ENCODE data around the gene FIBCD1. TPM values are rescaled to one million over a fixed set of nuclear protein-coding genes. Genes with fewer than 3 reads are reported as not detected.
A peak's percentile ranks its signal among the peaks of the same experiment; 100 is the strongest.

Gene FIBCD1
- total and polyA plus RNA-seq, 4 donors = 1.2 to 8.2 (median 4.8) TPM

GRCh38 chr9:130924448-130924788 lies 14.6 kb downstream of the FIBCD1 start:
- H3K27me3 ChIP-seq (ENCODE audit: control insufficient read depth, insufficient read depth, low read length) = peaks cover 4% of the 10 kb centered on the region
- no peak overlapping the region for H3K4me3 ChIP-seq (ENCODE audit: low read depth, low read length)
- no peak overlapping the region for H3K27ac ChIP-seq (ENCODE audit: low read depth, low read length)
- WGBS (ENCODE audit: insufficient coverage) = 90% methylated on average over 5 of the region's 10 CpGs
- DNase-seq (ENCODE audit: low read depth in 4 of 6, low spot score in 6 of 6) = no peak
- no peaks in the 10 kb centered on the region for H3K9me3 ChIP-seq (ENCODE audit: control insufficient read depth, insufficient read depth, low read length)
- H3K4me1 ChIP-seq (ENCODE audit: control insufficient read depth, insufficient read depth, low read length) = peaks cover 52% of the 10 kb centered on the region
- H3K36me3 ChIP-seq (ENCODE audit: control insufficient read depth, insufficient read depth, low read length) = peaks cover 7% of the 10 kb centered on the region

GRCh38 chr9:130923611-130924447 lies 15.2 kb downstream of the FIBCD1 start:
- Histone ChIP-seq H3K36me3 (ENCODE audit: control insufficient read depth, insufficient read depth, low read length) (peaks cover 7% of the 10 kb centered on the region), H3K4me1 (ENCODE audit: control insufficient read depth, insufficient read depth, low read length) (peaks cover 52% of the 10 kb centered on the region), H3K9me3 (ENCODE audit: control insufficient read depth, insufficient read depth, low read length) (no peaks in the 10 kb centered on the region), H3K4me3 (ENCODE audit: low read depth, low read length) (no peak overlapping the region), H3K27ac (ENCODE audit: low read depth, low read length) (no peak overlapping the region), H3K27me3 (ENCODE audit: control insufficient read depth, insufficient read depth, low read length) (peaks cover 4% of the 10 kb centered on the region)
- no peak for DNase-seq (ENCODE audit: low read depth in 4 of 6, low spot score in 6 of 6)
- 90% methylated on average over 41 of the region's 42 CpGs for WGBS (ENCODE audit: insufficient coverage)

- DNase-seq (ENCODE audit: low read depth in 4 of 6, low spot score in 6 of 6) = no peak
- no peak overlapping the region for H3K27ac ChIP-seq (ENCODE audit: low read depth, low read length)
- peaks cover 52% of the 10 kb centered on the region for H3K4me1 ChIP-seq (ENCODE audit: control insufficient read depth, insufficient read depth, low read length)
- 89% methylated on average over 9 of the region's 16 CpGs for WGBS (ENCODE audit: insufficient coverage)
- H3K4me3 ChIP-seq (ENCODE audit: low read depth, low read length) = no peak overlapping the region
- peaks cover 4% of the 10 kb centered on the region for H3K27me3 ChIP-seq (ENCODE audit: control insufficient read depth, insufficient read depth, low read length)
- H3K9me3 ChIP-seq (ENCODE audit: control insufficient read depth, insufficient read depth, low read length) = no peaks in the 10 kb centered on the region
- peaks cover 7% of the 10 kb centered on the region for H3K36me3 ChIP-seq (ENCODE audit: control insufficient read depth, insufficient read depth, low read length)
Measured at GRCh38 chr9:130922893-130923610, 16.0 kb downstream of the FIBCD1 start.

- H3K4me1 ChIP-seq (ENCODE audit: control insufficient read depth, insufficient read depth, low read length) = peaks cover 55% of the 10 kb centered on the region
- WGBS (ENCODE audit: insufficient coverage) = 77% methylated on average over 27 of the region's 31 CpGs
- no peak for DNase-seq (ENCODE audit: low read depth in 4 of 6, low spot score in 6 of 6)
- H3K27me3 ChIP-seq (ENCODE audit: control insufficient read depth, insufficient read depth, low read length) = peaks cover 4% of the 10 kb centered on the region
- H3K36me3 ChIP-seq (ENCODE audit: control insufficient read depth, insufficient read depth, low read length) = peaks cover 7% of the 10 kb centered on the region
- H3K9me3 ChIP-seq (ENCODE audit: control insufficient read depth, insufficient read depth, low read length) = no peaks in the 10 kb centered on the region
- H3K4me3 ChIP-seq (ENCODE audit: low read depth, low read length) = no peak overlapping the region
- peak overlapping the region; percentile 33 for H3K27ac ChIP-seq (ENCODE audit: low read depth, low read length)
Measured at GRCh38 chr9:130921989-130922892, 16.8 kb downstream of the FIBCD1 start.

GRCh38 chr9:130921300-130921988 lies 17.6 kb downstream of the FIBCD1 start:
- 30% methylated on average over 29 of the region's 29 CpGs for WGBS (ENCODE audit: insufficient coverage)
- no peak overlapping the region for H3K4me3 ChIP-seq (ENCODE audit: low read depth, low read length)
- H3K4me1 ChIP-seq (ENCODE audit: control insufficient read depth, insufficient read depth, low read length) = peaks cover 55% of the 10 kb centered on the region
- peak overlapping the region; percentile 33 for H3K27ac ChIP-seq (ENCODE audit: low read depth, low read length)
- peak in 1 of 6 donors; percentile 51 for DNase-seq (ENCODE audit: low read depth in 4 of 6, low spot score in 6 of 6)
- H3K36me3 ChIP-seq (ENCODE audit: control insufficient read depth, insufficient read depth, low read length) = peaks cover 7% of the 10 kb centered on the region
- H3K9me3 ChIP-seq (ENCODE audit: control insufficient read depth, insufficient read depth, low read length) = no peaks in the 10 kb centered on the region
- peaks cover 4% of the 10 kb centered on the region for H3K27me3 ChIP-seq (ENCODE audit: control insufficient read depth, insufficient read depth, low read length)

GRCh38 chr9:130920762-130921299 lies 18.2 kb downstream of the FIBCD1 start:
- Histone ChIP-seq H3K27ac (ENCODE audit: low read depth, low read length) (no peak overlapping the region), H3K27me3 (ENCODE audit: control insufficient read depth, insufficient read depth, low read length) (peaks cover 4% of the 10 kb centered on the region), H3K4me1 (ENCODE audit: control insufficient read depth, insufficient read depth, low read length) (peaks cover 55% of the 10 kb centered on the region), H3K4me3 (ENCODE audit: low read depth, low read length) (no peak overlapping the region), H3K9me3 (ENCODE audit: control insufficient read depth, insufficient read depth, low read length) (no peaks in the 10 kb centered on the region), H3K36me3 (ENCODE audit: control insufficient read depth, insufficient read depth, low read length) (peaks cover 7% of the 10 kb centered on the region)
- DNase-seq (ENCODE audit: low read depth in 4 of 6, low spot score in 6 of 6) = no peak
- WGBS (ENCODE audit: insufficient coverage) = 55% methylated on average over 13 of the region's 14 CpGs

GRCh38 chr9:130920233-130920632 lies 18.8 kb downstream of the FIBCD1 start:
- peaks cover 55% of the 10 kb centered on the region for H3K4me1 ChIP-seq (ENCODE audit: control insufficient read depth, insufficient read depth, low read length)
- no peak for DNase-seq (ENCODE audit: low read depth in 4 of 6, low spot score in 6 of 6)
- no peak overlapping the region for H3K27ac ChIP-seq (ENCODE audit: low read depth, low read length)
- H3K4me3 ChIP-seq (ENCODE audit: low read depth, low read length) = no peak overlapping the region
- peaks cover 4% of the 10 kb centered on the region for H3K27me3 ChIP-seq (ENCODE audit: control insufficient read depth, insufficient read depth, low read length)
- H3K9me3 ChIP-seq (ENCODE audit: control insufficient read depth, insufficient read depth, low read length) = no peaks in the 10 kb centered on the region
- 94% methylated on average over 6 of the region's 8 CpGs for WGBS (ENCODE audit: insufficient coverage)
- H3K36me3 ChIP-seq (ENCODE audit: control insufficient read depth, insufficient read depth, low read length) = peaks cover 7% of the 10 kb centered on the region

GRCh38 chr9:130919559-130920145 lies 19.4 kb downstream of the FIBCD1 start:
- H3K36me3 ChIP-seq (ENCODE audit: control insufficient read depth, insufficient read depth, low read length) = peaks cover 7% of the 10 kb centered on the region
- H3K27me3 ChIP-seq (ENCODE audit: control insufficient read depth, insufficient read depth, low read length) = peaks cover 4% of the 10 kb centered on the region

More at GRCh38 chr9:130919559-130920145, 19.4 kb downstream of the FIBCD1 start:
- 88% methylated on average over 14 of the region's 14 CpGs for WGBS (ENCODE audit: insufficient coverage)
- Histone ChIP-seq H3K27ac (ENCODE audit: low read depth, low read length) (no peak overlapping the region), H3K4me3 (ENCODE audit: low read depth, low read length) (no peak overlapping the region), H3K9me3 (ENCODE audit: control insufficient read depth, insufficient read depth, low read length) (no peaks in the 10 kb centered on the region), H3K4me1 (ENCODE audit: control insufficient read depth, insufficient read depth, low read length) (peaks cover 56% of the 10 kb centered on the region)
- DNase-seq (ENCODE audit: low read depth in 4 of 6, low spot score in 6 of 6) = no peak

Data from spinal cord (tissue), 10 donors.